GM19372 (cell line): ENCODE measurements around the gene KLHL1.
"Not testable (repeated sequence)": the region's sequence is repeated elsewhere in the genome, so short reads cannot be mapped to it uniquely, and the experiment has no call there.

ENCODE experiments used
- ATAC-seq: cut with Tn5 transposase; IDR thresholded peaks from one replicate; pipeline ENCODE4 v1.9.1; 2021; ENCODE audit warnings: mild to moderate bottlenecking, low read depth, moderate library complexity; ENCODE audit not compliant: unreplicated experiment

Gene KLHL1

GRCh38 chr13:70108356-70109105 lies at the start of gene KLHL1:
Gene KLHL1, minus strand, starts transcription at chr13:70108452. Its CDS starts 753 bp downstream, at chr13:70107699.
- no peak for ATAC-seq

- ATAC-seq = not testable (repeated sequence)
Measured at GRCh38 chr13:70142658-70143057, 34.4 kb upstream of the KLHL1 start.

GRCh38 chr13:70128098-70128497 lies 19.8 kb upstream of the KLHL1 start:
- ATAC-seq = no peak

- ATAC-seq = no peak
Measured at GRCh38 chr13:70125693-70126092, 17.4 kb upstream of the KLHL1 start.

GRCh38 chr13:70117338-70117905 lies 9.2 kb upstream of the KLHL1 start:
- no peak for ATAC-seq

- no peak for ATAC-seq
Measured at GRCh38 chr13:70107498-70108281, 562 bp downstream of the KLHL1 start, which contains the start of gene ATXN8OS. Gene ATXN8OS, plus strand, starts transcription at chr13:70107826.

- no peak for ATAC-seq
Measured at GRCh38 chr13:70107125-70107497, 1.1 kb downstream of the KLHL1 start.

- ATAC-seq = no peak
Measured at GRCh38 chr13:70104481-70104880, 3.8 kb downstream of the KLHL1 start.

- ATAC-seq = no peak
Measured at GRCh38 chr13:70098669-70099068, 9.6 kb downstream of the KLHL1 start.

- ATAC-seq = no peak
Measured at GRCh38 chr13:70090036-70090723, 18.1 kb downstream of the KLHL1 start.

GRCh38 chr13:70088926-70089325 lies 19.3 kb downstream of the KLHL1 start:
- no peak for ATAC-seq

- no peak for ATAC-seq
Measured at GRCh38 chr13:70087247-70087646, 21.0 kb downstream of the KLHL1 start.

GRCh38 chr13:70080012-70080411 lies 28.2 kb downstream of the KLHL1 start:
- ATAC-seq = no peak

- no peak for ATAC-seq
Measured at GRCh38 chr13:70054572-70054971, 53.7 kb downstream of the KLHL1 start.

- no peak for ATAC-seq
Measured at GRCh38 chr13:70051531-70051930, 56.7 kb downstream of the KLHL1 start.

GRCh38 chr13:70043685-70044084 lies 64.6 kb downstream of the KLHL1 start:
- peak; percentile 68 for ATAC-seq

GRCh38 chr13:70042193-70042592 lies 66.1 kb downstream of the KLHL1 start:
- ATAC-seq = no peak

GRCh38 chr13:70034286-70034685 lies 74.0 kb downstream of the KLHL1 start:
- ATAC-seq = no peak

- ATAC-seq = no peak
Measured at GRCh38 chr13:70027551-70027950, 80.7 kb downstream of the KLHL1 start.

- ATAC-seq = no peak
Measured at GRCh38 chr13:70023516-70023915, 84.7 kb downstream of the KLHL1 start.

GRCh38 chr13:70022646-70023045 lies 85.6 kb downstream of the KLHL1 start:
- no peak for ATAC-seq
